T-helper 1 cell treated with Interleukin-12 subunit alpha and Interleukin-12 subunit beta and Interleukin-4 antibody, amounts not matched to agents 30 ng/mL and 1 ng/mL, for 36 hours (primary cell): ENCODE data around the gene KCNJ3. TPM values are rescaled to one million over a fixed set of nuclear protein-coding genes. Genes with fewer than 3 reads are reported as not detected.
"Not testable (repeated sequence)": the region's sequence is repeated elsewhere in the genome, so short reads cannot be mapped to it uniquely, and the experiment has no call there.

Experiments used
- intact Hi-C: fragments of 100-400 bp; cut with micrococcal nuclease; formaldehyde crosslinking; loops from one replicate; pipeline ENCODE4 v1.15.1; 2024
- total RNA-seq: library from RNA; stranded (reverse); gene quantifications from 2 replicates; pipeline ENCODE4 v1.2.3, GENCODE V29; 2022

KCNJ3 gene
- total RNA-seq, 1 donor from 2014 or later: not detected

DNA sequence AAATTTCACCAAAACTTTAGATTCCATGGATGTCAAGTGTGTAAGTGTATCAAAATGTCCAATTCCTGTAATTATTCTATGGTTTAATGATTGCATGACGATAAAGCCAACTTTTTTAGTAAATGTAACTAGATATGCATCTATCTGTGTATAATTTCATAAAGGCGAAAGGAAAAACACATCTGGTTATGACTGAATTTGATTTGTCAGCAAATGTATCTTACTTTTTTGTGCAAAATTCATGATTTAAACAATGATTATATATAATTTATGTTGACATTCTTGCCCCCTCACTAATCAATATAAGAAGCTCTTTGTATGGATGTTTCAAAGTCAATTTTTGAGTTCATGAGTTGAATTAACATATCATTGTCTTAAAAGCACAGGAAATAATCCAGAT is 138.5 kb downstream of the KCNJ3 start:
- intact Hi-C loops: no loop called here

DNA sequence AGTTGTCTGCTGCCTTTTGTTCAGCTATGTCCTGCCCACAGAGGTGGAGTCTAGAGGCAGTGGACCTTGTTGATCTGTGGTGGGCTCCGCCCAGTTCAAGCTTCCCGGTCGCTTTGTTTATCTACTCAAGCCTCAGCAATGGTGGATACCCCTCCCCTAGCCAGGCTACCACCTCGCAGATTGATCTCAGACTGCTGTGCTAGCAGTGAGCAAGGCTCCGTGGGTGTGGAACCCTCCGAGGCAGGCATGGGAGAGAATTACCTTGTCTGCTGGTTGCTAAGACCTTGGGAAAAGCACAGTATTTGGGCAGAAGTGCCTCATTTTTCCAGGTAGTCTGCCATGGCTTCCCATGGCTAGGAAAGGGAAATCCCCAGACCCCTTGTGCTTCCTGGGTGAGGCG is 146.0 kb downstream of the KCNJ3 start:
- intact Hi-C loops: no loop called here

DNA sequence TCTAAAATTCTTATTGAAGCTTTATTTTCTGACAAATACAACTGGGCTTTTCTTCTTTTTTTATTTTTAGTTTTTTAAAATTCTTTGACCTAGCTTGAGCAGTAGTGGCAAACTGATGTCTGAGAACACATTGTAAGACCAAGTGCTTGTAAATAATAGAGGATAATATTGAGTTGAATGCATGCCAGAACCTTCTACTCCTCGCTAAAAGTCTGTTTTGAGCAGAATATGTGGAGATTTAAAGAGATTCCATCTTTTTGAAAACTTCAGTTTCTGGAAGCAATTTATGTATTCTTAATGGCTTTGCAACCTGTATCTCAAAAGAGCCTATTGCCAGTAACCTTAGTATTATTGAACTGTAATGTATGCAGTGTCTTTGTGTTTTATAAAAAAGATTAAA is 148.3 kb downstream of the KCNJ3 start:
- intact Hi-C loops: no loop called here

DNA sequence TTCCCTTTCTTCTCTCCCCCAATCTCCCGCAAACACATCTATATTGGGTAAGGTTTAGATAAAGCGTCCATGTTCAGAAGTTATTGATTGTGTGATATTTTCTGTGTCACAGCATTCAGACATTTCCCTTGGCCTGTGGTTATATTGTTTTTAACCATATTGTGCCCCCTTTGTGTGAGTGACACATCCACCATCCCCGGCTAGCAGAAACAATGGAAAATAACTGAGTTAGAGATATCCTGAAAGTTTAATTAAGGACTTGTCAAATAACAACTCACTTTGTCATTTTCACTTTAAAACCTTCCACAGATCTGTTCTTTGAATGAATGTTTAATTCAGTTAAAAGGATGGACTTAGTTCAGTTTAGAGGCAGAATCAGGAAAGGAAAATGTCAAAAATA is 151.0 kb downstream of the KCNJ3 start:
- intact Hi-C loops: no loop called here

DNA sequence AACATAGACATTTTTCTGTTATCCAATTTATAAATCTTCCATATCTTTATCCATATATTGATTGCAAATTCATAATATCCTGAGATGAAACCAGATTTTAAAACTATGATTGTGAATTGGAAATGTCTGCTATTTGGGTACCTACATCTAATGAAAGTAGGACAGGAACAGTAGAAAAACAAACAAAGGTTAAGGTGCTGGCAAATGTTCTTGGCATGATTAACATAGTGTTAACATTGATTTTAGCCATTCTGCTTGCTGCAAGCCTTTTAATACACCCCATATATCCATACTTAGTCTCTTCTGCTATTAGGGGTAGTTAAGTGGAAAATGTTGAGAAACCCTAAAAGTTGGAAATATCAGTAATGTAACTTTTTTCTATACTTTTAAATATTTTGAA is 152.0 kb downstream of the KCNJ3 start:
- intact Hi-C loops: no loop called here

DNA sequence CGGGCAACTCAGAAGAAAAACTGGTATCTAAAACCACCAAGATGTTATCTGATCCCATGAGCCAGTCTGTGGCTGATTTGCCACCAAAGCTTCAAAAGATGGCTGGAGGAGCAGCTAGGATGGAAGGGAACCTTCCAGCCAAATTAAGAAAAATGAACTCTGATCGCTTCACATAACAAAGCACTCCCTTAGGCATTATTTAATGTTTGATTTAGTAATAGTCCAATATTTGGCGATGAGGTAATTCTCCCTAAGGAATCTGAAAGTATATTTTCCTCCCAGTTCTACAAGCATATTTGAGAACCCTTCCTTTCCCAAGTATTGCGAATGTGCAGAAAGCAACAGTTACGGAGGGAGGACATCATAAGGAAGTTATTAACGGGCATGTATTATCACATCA is 156.6 kb downstream of the KCNJ3 start:
- intact Hi-C loops: no loop called here

DNA sequence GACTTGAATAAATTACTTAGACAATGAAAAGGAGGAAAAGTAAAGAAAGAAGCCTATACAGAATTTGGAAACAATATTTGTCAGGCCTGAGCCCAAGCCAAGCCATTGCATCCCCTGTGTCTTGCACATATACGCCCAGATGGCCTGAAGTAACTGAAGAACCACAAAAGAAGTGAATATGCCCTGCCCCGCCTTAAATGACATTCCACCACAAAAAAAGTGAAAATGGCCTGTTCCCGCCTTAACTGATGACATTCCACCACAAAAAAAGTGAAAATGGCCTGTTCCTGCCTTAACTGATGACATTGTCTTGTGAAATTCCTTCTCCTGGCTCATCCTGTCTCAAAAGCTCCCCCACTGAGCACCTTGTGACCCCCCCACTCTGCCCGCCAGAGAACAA is 168.7 kb downstream of the KCNJ3 start:
- intact Hi-C loops: not testable (repeated sequence)

DNA sequence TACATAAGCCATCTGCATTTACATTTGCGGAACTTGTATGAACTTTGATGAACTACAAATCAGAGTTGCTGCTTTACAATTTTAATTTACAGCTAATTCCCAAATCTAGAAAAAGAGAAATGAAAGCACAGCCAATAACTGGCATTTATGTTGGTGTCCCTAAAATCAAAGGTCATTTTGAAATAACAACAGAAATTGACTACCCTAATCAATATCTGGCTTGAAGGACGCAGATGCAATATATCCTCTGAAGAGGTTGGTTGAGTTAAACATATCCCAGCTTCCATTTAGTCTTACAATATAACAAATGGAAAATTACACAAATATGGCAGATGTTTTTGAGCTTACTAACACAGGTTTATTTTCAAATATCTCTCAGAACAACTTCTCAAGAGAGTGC is 177.5 kb downstream of the KCNJ3 start:
- intact Hi-C loops: no loop called here

DNA sequence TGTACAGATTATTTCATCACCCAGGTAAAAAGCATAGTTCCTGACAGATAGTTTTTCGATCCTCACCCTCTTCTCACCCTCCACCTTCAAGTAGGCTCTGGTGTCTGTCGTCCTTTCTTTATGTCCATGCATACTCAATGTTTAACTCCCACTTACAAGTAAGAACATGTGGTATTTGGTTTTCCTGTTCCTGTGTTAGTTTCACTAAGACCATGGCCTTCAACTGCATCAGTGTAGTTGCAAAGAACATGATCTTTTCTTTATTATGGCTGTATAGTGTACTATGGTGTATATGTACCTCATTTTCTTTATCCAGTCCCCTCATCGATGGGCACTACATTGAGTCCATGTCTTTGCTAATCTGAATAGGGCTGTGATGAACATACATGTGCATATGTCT is 184.2 kb downstream of the KCNJ3 start:
- intact Hi-C loops: no loop called here

DNA sequence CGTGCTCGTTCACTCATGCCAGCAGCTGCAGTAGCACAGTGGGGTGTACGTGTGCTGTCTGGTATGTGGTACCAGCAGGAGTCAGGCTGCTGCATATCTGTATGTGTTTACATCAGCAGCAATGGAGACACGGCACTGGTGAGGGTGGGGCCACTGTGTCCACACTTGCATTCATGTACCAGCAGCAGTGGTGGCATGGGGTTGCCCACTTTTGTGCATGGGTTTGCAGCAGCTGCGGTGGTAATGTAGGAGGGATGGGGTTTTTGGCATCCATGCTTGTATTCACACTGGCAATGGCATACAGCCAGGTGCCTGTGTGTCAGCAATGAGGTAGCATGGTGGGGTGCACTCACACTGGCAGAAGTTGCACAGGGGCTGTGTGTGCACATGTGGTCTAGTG is 187.8 kb downstream of the KCNJ3 start:
- intact Hi-C loops: no loop called here

DNA sequence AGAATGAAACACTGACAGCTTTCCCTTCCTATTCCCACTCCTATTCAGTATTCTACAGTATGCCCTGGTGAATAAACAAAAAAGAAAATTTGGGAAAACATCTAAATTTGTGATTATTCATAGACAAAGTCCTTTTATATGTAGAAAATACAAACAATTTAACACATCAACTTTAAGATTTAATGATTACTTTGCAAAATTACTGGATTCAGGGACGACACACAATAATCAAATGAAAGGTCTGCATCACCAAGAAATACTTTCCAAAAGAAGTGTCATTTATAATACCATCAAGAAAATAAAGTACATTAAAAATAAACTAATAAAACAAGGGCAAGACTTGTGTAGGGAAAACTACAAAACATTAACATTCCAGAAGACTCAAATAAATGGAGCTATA is 199.8 kb downstream of the KCNJ3 start:
- intact Hi-C loops: no loop called here

DNA sequence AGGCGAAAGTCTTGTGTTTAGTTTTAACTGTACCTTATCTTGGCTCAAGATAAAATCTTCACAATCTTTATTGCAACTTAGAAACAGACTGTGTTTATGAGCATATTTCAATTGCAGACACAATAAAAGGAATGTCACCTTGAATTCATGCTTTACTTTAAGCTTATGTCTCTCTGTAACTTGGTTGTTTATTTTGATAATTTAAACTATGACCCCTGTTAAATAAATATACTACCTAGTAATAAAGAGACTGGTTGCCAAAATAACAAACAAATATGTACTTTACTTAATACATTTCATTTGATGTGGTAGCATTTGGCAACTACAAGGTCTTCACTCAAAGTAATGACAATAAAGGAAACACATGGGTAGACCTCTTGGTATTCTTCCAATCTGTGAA is 202.6 kb downstream of the KCNJ3 start:
- intact Hi-C loops: no loop called here
